ENCODE results near the gene RSPH9.

The RSPH9 gene

GRCh38 chr6:43710576-43710975 lies 65.7 kb downstream of the RSPH9 start:
- DNase-seq (ENCODE audit: low spot score) = no peak

DNA sequence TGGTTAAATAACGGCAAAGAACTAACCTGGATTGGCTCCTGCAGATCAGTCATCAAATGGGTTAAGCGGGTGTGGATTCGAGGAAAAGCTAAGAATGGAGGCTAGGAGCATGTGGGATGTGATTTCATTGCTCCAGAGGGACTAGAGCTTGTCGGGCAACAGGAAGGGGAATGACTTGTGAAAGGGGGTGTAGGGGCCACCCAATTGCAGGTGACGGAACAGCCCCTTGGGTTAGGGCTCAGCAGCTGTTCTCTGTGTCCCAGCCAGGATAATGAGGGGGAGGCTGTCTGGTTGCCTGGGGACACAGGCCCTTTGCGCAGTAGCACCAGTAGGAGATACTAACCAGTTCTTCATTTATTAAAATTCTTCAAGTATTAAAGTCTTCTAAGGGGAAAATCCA lies 67.7 kb downstream of the RSPH9 start:
- DNase-seq (ENCODE audit: low spot score) = no peak

DNA sequence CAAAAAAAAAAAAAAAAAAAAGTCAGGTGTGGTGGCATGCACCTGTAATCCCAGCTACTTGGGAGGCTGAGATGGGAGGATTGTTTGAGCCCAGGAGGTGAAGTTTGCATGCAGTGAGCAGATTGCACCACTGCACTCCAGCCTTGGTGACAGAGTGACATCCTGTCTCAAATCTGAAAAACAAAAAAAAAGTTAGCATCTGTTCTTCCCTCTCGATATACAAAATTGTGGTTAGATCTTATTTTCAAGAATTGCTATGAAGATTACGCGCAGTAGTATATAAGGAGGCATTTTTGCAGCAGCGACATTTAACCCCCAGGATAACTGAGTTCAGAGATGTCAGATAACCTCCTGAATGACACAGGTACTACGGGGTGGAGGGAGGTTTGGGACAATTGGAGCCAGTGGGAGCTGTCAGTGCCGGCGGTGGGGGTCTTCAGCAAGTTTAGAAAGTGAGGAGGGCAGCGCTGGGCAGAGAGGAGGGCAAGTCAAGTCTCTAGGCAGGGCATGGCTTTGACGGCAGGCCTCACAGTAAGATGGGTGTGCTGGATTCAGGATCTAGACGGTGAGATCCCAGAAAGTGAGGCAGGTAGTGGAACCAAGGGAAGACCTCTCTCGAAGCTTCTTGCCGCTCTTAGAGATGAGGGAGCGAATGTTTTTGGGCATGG lies 68.9 kb downstream of the RSPH9 start:
- no peak for DNase-seq (ENCODE audit: low spot score)

GRCh38 chr6:43714311-43715055 lies 69.6 kb downstream of the RSPH9 start:
- no peak for DNase-seq (ENCODE audit: low spot score)

DNA sequence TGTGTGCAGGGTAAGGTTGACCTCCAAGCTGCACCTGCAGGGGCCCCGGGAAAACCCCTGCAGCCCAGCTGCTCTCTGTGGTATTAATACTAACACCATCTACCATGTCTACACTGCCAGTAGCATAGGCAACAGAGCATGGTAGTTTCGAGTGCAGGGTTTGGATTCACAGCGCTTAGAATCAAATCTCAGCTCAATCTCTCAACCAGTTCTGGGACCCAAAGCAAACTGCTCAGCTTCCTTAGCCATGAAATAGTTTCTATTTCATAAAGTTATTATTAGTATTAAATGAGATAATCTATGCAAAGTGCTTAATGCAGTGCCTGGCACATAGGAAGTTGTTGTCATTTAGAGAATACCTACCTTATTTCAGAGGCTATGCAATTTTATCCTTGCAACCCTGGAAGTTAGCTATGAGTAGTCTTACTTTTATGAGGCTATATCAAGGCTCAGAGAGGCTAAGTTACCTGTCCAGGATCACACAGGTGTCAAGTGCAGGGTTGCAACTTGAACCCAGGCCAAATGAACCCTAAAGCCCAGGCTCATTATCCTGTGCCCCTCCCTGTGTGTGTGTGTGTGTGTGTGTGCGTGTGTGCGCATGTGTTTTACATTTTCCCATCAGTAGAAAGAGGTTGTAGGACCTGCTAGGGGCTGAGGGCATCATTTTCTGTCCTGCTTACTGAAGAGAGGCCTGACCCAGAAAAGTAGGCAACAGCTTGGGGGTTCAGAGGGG lies 70.4 kb downstream of the RSPH9 start:
- no peak for DNase-seq (ENCODE audit: low spot score)

DNA sequence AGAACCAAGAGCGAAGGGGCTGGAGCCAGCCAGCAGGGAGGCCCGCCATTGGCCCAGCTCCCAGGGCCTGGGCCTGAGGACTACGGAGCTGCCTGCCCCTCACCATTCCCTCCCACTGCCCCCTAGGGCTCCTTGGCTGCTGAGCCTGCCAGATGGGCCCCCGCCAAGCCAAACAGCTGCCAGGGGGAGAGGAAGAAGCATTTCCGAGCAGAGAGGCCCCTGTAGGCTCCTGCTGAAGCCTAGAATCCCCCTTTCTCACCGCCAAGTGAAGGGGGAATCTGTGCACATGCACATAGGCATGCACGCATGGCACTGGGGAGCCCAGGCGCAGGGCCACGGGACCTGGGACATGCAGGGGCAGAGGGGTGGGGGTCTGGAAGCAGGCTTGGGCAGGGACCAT lies 71.3 kb downstream of the RSPH9 start:
- no peak for DNase-seq (ENCODE audit: low spot score)

DNA sequence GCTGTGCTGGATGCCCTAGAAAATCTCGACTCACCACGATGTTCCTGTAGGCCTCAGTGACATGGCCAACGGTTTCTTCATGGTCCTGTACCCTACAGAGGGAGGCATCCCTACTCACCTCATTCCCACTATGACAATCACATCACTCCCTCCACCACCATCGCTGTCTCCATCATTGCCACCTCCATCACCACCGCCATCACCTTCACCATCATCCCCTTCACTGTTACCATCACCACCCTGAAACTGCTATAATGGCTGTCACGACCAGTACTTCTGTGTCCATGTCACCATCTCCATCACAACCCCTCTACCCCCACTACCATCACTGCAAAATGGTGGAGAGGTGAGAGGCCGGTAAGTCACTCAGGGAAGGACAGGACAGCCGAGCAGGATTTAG lies 72.6 kb downstream of the RSPH9 start:
- no peak for DNase-seq (ENCODE audit: low spot score)

GRCh38 chr6:43717822-43718221 lies 73.0 kb downstream of the RSPH9 start:
- no peak for DNase-seq (ENCODE audit: low spot score)

DNA sequence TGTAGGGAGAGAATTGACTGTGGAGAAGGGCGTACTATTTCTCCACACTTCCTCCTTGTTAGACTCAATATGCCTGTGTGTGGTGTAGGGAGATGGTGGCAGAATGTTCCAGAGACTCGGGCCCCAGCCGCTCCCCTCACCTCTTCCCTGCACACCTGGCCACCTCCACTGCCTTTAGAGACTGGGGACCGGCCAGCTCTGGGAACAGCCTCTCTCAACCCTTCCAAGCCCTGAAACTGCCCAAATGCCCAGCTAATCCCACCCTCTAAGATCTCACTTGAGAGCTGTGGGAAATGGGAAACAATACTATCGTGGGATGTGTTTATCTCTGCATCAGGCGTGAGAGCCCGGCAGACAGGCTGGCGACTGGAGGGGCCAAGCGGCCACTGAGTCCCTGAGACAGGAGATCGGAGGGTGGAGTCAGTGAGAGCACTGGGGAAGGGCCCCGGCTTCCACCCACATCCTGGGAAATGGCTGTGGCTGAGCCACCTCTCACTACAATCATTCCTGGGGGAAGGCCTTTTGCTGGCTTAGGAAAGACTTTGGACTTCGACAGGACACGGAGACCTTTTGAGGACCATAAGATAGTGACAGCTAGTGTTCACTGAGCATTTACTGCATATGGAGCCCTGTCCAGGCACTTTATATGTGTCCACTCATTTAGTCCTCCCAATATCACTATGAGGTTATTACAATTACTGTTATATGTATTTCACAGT lies 73.7 kb downstream of the RSPH9 start:
- DNase-seq (ENCODE audit: low spot score) = no peak

- no peak for DNase-seq (ENCODE audit: low spot score)
These were observed 74.7 kb downstream of the RSPH9 start for GRCh38 chr6:43719511-43719910.

DNA sequence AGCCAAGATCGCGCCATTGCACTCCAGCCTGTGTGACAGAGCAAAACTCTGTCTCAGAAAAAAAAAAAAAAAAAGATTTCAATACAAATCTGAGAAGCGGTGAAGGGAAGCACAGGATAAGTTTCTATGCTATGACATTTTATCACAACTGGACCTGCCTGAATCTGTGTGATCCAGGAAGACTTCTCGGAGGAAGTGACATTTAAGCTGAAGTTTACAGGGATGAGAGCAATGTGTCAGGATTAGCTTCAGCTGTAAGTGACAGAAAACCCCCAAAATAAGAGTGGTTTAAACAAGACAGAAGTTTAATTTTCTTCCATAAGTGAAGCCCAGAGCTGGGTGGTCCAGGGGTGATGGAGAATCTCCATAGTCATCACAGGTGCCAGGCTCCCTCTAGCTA lies 76.2 kb downstream of the RSPH9 start:
- DNase-seq (ENCODE audit: low spot score) = no peak

All from hematopoietic multipotent progenitor cell treated with erythropoietin and hydrocortisone succinate and interleukin-3 and kit ligand, for 17 days (in vitro differentiated cells).